Right lobe of liver (tissue), 6 donors: ENCODE measurements around the gene ZCCHC24. TPM values are rescaled to one million over a fixed set of nuclear protein-coding genes. Genes with fewer than 3 reads are reported as not detected.
A peak's percentile ranks its signal among the peaks of the same experiment; 100 is the strongest.

Experiments used
- ATAC-seq, 4 donors: fragments of 200-7000 bp; cut with Tn5 transposase; one replicate each; pipeline ENCODE4 v1.9.1; 2020; ENCODE audit warnings: mild to moderate bottlenecking in 4 of 4, moderate library complexity in 4 of 4
- DNase-seq, 3 donors: peaks; one replicate each; pipeline ENCODE4 v3.0.0-alpha.2; 2020
- H3K27ac ChIP-seq, 3 donors: fragments of 200-600 bp; one replicate each; pipeline ENCODE4 v1.8.0; 2022
- H3K27me3 ChIP-seq, 2 donors: fragments of 200-600 bp; one replicate each; pipeline ENCODE4 v1.8.0; 2022
- H3K36me3 ChIP-seq, 4 donors: fragments of 200-600 bp; sonication (generic) in 1 of 4; one replicate each; pipeline versions ENCODE4 v1.5.1 to v1.8.0; 2017 to 2022; ENCODE audit warnings: control low read depth in 1 of 4
- H3K4me1 ChIP-seq, 4 donors: fragments of 200-600 bp; sonication (generic) in 1 of 4; one replicate each; pipeline versions ENCODE4 v1.5.1 to v1.8.0; 2017 to 2022; ENCODE audit warnings: control low read depth in 1 of 4
- H3K4me3 ChIP-seq, 3 donors: fragments of 200-600 bp; one replicate each; pipeline ENCODE4 v1.8.0; 2022
- H3K9me3 ChIP-seq, 4 donors: fragments of 200-600 bp; sonication (generic) in 1 of 4; one replicate each; pipeline versions ENCODE4 v1.5.1 to v1.8.0; 2017 to 2022; ENCODE audit warnings: control low read depth in 1 of 4
- POLR2A ChIP-seq: fragments of 450-650 bp; IDR thresholded peaks from one replicate; pipeline ENCODE4 v1.6.1; 2017; ENCODE audit warnings: antibody characterized with exemption, mild to moderate bottlenecking
- WGBS: methylation state at CpG from one replicate; pipeline ENCODE4 v1.1.6; 2018; ENCODE audit warnings: low coverage, low lambda C conversion rate; ENCODE audit not compliant: insufficient coverage; ENCODE audit errors: missing lambda C conversion rate; 5-methylcytosine and 5-hydroxymethylcytosine counted together
- intact Hi-C, 2 donors: fragments of 100-400 bp; cut with DNase I; formaldehyde crosslinking; loops; one replicate each; pipeline versions ENCODE4 v1.11.2 to v1.14.1; 2022
- total RNA-seq, 6 experiments: library from RNA; depleted of rRNA in 2 of 6; stranded (reverse); fragments of >200 nt in 2 of 6; fragmentation: NEBNext Ultra II Directional in 3 of 6; extraction: Animal tissue kit (Norgen Biotek cat#: 25700) in 3 of 6; gene quantifications; one replicate each; pipeline versions ENCODE4 v1.1.0 to v1.2.4, GENCODE V29; 2016 to 2023
- TF ChIP-seq, protein P1 (sequence below), 4 donors: fragments of 200-600 bp in 3 of 4; fragments of 450-650 bp in 1 of 4; IDR thresholded peaks; one replicate each; pipeline versions ENCODE4 v1.5.1 to v1.8.0; 2016 to 2022; ENCODE audit warnings: antibody characterized with exemption in 4 of 4, mild to moderate bottlenecking in 2 of 4
- donor health status: DM: no; HTN: yes; CAD: no.
- donor health status: DM: no; HTN: no; CAD: no.
- donor health status: DM: no; HTN: no; CAD: no.
- donor health status: DM: no; HTN: yes; CAD: no.
- donor health status: DM: no; HTN: yes; CAD: no.

Gene ZCCHC24
- total RNA-seq, 6 experiments from 2014 or later, result 19.8 to 33.6 (median 22.7) TPM

DNA sequence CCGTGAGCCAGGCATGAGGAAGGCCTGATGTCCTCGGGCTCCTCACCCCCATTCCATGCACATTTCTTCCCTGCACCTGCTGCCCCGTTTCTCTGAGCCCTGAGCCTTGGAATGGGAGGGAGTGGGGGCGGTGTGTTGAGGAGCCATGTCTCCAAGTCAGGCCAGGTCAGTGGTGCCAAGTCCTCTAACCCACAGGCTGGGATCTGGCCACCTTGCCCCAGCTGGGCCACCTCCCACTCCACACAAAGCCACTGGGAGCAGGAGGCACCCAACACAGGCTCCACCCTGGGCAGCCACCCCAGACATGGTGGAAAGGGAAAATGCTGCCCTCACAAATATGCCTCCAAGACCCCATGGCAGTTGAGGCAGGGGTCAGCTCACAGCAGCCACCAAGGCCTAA lies 27.7 kb downstream of the ZCCHC24 start:
- peak in 2 of 3 donors; percentile 15 to 44 for DNase-seq
- Histone ChIP-seq H3K36me3 (peaks cover 0 to 7% (median 0%) of the 10 kb centered on the region in 4 donors), H3K9me3 (no peaks in the 10 kb centered on the region), H3K4me1 (peaks cover 0 to 65% (median 6%) of the 10 kb centered on the region in 4 donors), H3K27ac (no peak overlapping the region), H3K27me3 (no peaks in the 10 kb centered on the region), H3K4me3 (no peak overlapping the region)
- no peak for ATAC-seq
- intact Hi-C loops, result no loop called here
- no peak for TF ChIP-seq POLR2A
- WGBS, result 89% methylated on average over 2 of the region's 4 CpGs

DNA sequence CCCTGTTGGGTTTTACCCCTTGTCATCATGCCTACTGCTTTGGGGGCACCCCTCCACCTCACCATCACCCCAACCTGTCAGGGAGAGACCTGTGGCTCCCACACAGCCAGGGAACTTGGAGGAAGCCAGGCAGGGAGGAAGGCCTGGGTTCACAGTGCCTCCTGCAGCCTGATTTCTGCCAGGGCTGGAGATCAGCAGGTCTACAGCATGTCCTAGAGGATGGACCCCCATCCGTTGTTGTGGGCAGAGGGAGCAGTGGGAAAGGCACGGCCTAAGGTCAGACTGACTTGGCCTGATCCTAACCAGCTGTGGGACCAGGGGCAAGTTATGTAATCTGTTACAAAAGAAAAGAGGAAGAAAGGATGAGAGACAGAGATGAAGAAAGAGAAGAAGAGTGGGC lies 28.2 kb downstream of the ZCCHC24 start:
- DNase-seq (peak in 1 of 3 donors; percentile 6), ATAC-seq (no peak)
- peaks cover 0 to 7% (median 0%) of the 10 kb centered on the region in 4 donors for H3K36me3 ChIP-seq
- 24% methylated on average over 2 of the region's 2 CpGs for WGBS
- H3K4me1 ChIP-seq, result peaks cover 0 to 61% (median 4%) of the 10 kb centered on the region in 4 donors
- no peak overlapping the region for H3K4me3 ChIP-seq
- no peak for TF ChIP-seq POLR2A
- intact Hi-C loops, result no loop called here
- H3K27ac ChIP-seq, result no peak overlapping the region
- no peaks in the 10 kb centered on the region for H3K9me3 ChIP-seq
- no peaks in the 10 kb centered on the region for H3K27me3 ChIP-seq

DNA sequence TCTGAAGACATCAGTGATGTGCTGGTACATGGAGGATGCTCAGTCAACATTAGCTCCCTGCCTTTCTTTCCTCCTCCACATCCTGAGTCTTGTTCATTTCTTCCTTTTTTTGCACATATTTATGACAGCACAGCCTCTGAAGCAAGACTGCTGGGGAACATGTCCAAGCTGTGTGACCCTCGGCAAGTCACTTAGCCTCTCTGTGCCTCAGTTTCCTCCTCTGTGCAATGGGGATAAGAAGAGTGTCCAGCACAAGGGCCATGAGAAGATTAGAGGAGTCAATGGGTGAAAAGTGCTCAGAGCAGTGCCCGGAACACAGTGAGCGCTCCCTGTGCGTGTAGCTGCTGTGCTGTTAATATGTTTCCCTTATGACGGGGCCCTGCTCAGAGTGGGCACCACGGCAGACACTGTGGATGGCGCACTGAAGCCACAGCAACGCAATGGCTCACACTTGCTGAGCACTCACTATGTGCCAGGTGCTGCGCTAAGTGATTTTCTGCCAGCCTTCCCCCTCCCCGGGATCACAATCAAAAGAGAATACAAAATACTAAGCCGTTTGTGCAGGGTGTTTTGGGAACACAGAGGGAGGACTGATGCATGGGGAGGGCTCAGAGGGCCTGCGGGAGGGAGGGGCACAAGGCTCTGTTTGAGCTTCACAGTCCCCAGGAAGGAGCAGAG lies 28.7 kb downstream of the ZCCHC24 start:
- Histone ChIP-seq H3K4me1 (peaks cover 0 to 55% (median 3%) of the 10 kb centered on the region in 4 donors), H3K27me3 (no peaks in the 10 kb centered on the region), H3K9me3 (no peaks in the 10 kb centered on the region), H3K4me3 (no peak overlapping the region), H3K27ac (no peak overlapping the region), H3K36me3 (peaks cover 0 to 7% (median 0%) of the 10 kb centered on the region in 4 donors)
- intact Hi-C loops, result no loop called here
- TF ChIP-seq, protein P1, sequence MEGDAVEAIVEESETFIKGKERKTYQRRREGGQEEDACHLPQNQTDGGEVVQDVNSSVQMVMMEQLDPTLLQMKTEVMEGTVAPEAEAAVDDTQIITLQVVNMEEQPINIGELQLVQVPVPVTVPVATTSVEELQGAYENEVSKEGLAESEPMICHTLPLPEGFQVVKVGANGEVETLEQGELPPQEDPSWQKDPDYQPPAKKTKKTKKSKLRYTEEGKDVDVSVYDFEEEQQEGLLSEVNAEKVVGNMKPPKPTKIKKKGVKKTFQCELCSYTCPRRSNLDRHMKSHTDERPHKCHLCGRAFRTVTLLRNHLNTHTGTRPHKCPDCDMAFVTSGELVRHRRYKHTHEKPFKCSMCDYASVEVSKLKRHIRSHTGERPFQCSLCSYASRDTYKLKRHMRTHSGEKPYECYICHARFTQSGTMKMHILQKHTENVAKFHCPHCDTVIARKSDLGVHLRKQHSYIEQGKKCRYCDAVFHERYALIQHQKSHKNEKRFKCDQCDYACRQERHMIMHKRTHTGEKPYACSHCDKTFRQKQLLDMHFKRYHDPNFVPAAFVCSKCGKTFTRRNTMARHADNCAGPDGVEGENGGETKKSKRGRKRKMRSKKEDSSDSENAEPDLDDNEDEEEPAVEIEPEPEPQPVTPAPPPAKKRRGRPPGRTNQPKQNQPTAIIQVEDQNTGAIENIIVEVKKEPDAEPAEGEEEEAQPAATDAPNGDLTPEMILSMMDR (IDR thresholded peaks at IDR 0.05), result no peak
- TF ChIP-seq POLR2A, result no peak
- ATAC-seq (no peak), DNase-seq (peak in 1 of 3 donors; percentile 5)
- WGBS, result 77% methylated on average over 7 of the region's 12 CpGs

DNA sequence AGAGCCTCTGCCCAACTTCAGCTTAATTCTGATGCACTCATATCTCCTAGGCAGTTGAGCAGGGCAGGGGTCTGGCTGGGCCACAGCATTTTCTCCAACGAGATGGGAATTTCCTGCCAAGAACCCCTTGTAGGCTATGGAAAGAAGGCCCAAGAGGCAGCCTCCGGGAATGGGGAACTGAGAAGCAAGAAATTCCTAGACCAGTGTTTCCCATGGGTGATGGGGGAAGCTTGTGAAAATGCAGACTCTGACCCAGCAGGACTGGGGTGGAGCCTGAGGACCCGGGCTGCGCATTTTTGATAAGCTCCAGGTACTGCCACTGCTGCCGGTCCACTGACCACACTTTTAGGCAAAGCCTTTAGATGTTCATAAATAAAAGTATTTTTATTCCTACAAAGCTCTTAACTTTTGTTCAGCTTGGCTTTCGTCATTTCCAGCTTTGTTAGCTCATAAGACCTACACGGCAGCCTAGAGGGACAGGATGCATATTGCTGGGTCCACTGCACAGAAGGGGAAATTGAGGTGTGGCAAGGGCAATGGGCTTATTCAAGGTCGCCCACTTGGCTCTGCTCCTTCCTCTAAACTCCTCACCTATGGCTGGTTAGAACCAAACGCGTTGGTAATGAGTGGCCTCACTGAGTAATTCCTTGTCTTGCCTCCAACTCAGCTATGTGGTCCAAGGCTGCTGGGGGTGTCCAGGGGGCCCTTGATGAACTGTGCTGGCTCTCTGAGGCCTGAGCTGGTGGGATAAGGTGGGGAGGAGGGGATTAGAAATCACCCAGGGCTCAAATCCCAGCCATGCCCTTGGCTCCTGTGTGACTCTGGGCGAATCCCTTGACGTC lies 29.5 kb downstream of the ZCCHC24 start:
- H3K27ac ChIP-seq, result no peak overlapping the region
- ATAC-seq, result no peak
- DNase-seq, result peak in 2 of 3 donors; percentile 14 to 20
- no peaks in the 10 kb centered on the region for H3K27me3 ChIP-seq
- H3K36me3 ChIP-seq, result peaks cover 0 to 7% (median 0%) of the 10 kb centered on the region in 4 donors
- H3K4me3 ChIP-seq, result no peak overlapping the region
- WGBS, result 75% methylated on average over 7 of the region's 12 CpGs
- TF ChIP-seq, protein P1 (IDR thresholded peaks at IDR 0.05), result no peak
- TF ChIP-seq POLR2A, result no peak
- intact Hi-C loops, result no loop called here
- H3K9me3 ChIP-seq, result no peaks in the 10 kb centered on the region
- peaks cover 0 to 48% (median 3%) of the 10 kb centered on the region in 4 donors for H3K4me1 ChIP-seq

DNA sequence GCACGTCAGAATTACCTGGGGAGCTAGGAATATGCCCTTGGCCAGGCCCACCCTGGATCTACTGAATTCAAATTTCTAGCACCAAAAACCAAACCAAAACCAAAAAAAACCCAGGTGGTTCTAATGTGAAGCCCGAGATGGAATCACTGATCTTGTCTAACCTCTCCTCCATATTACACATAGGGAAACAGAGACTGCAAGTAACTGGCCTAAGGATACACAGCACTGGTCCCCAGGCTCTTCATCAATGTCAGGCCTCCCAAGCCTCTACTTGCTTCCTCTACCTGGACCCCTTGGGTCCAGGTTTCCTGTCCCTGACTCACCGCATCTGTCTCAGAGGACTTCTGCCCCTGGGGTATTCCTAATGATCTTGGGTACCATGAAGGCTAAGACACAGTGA lies 30.7 kb downstream of the ZCCHC24 start:
- peaks cover 0 to 38% (median 8%) of the 10 kb centered on the region in 4 donors for H3K4me1 ChIP-seq
- no peak for DNase-seq
- WGBS, result 60% methylated on average over 2 of the region's 3 CpGs

More for the DNA sequence above, 30.7 kb downstream of the ZCCHC24 start:
- Histone ChIP-seq H3K27ac (no peak overlapping the region), H3K36me3 (peaks cover 0 to 7% (median 0%) of the 10 kb centered on the region in 4 donors), H3K27me3 (no peaks in the 10 kb centered on the region), H3K9me3 (no peaks in the 10 kb centered on the region), H3K4me3 (no peak overlapping the region)
- ATAC-seq, result no peak
- intact Hi-C loops, result no loop called here
- TF ChIP-seq, protein P1 (IDR thresholded peaks at IDR 0.05), result no peak
